Measurements from ENCODE around the gene NHS. TPM values are rescaled to one million over a fixed set of nuclear protein-coding genes. Genes with fewer than 3 reads are reported as not detected.

NHS gene
- total RNA-seq, 1 experiment from 2014 or later = 5.7 TPM

- DNase-seq (ENCODE audit: low read depth, low spot score) (no peak), ATAC-seq (no peak)
- no peaks in the 10 kb centered on the region for H3K4me1 ChIP-seq (ENCODE audit: control insufficient read depth in 1 of 2, insufficient read depth in 2 of 2, low read length in 2 of 2)
- no peak overlapping the region for H2AFZ ChIP-seq (ENCODE audit: low read depth, low read length, poor library complexity, severe bottlenecking)
- no TSS peak for BruUV-seq (replicated peaks)
- H3K27me3 ChIP-seq (ENCODE audit: insufficient read depth, low read length) = no peaks in the 10 kb centered on the region
- no peaks in the 10 kb centered on the region for H4K20me1 ChIP-seq (ENCODE audit: insufficient read depth)
- no peaks in the 10 kb centered on the region for H3K79me2 ChIP-seq (ENCODE audit: insufficient read depth, low read length)
- ChIA-PET POLR2A (no interaction called here), RAD21 (ENCODE audit: low non-redundant PET in 1 of 2, low total read pairs in 2 of 2, uncharacterized antibody in 2 of 2, unreplicated experiment in 2 of 2) (no interaction called here), CTCF (no interaction called here)
- H3K27ac ChIP-seq (ENCODE audit: low read depth, low read length) = no peak overlapping the region
- no peak overlapping the region for H3K4me3 ChIP-seq (replicated peaks in 1 of 2; ENCODE audit: low read depth in 1 of 2, low read length in 2 of 2)
- no peak overlapping the region for H3K4me2 ChIP-seq (ENCODE audit: low read length)
- TF ChIP-seq EGR1 (IDR thresholded peaks at IDR 0.05; ENCODE audit: low read depth) = no peak
- no peak for TF ChIP-seq EZH2phosphoT487 (IDR thresholded peaks at IDR 0.05; ENCODE audit: borderline replicate concordance)
- TF ChIP-seq CTCF (IDR thresholded peaks at IDR 0.05 in 2 of 3, conservative IDR thresholded peaks at IDR 0.05 in 1 of 3; ENCODE audit: borderline replicate concordance in 1 of 3, insufficient read depth in 1 of 3, low read depth in 2 of 3, low read length in 2 of 3) = no peak
- TF ChIP-seq TCF7L2 (IDR thresholded peaks at IDR 0.05; ENCODE audit: borderline replicate concordance, extremely low read depth, insufficient read depth, insufficient read length) = no peak
- TF ChIP-seq, protein P1, sequence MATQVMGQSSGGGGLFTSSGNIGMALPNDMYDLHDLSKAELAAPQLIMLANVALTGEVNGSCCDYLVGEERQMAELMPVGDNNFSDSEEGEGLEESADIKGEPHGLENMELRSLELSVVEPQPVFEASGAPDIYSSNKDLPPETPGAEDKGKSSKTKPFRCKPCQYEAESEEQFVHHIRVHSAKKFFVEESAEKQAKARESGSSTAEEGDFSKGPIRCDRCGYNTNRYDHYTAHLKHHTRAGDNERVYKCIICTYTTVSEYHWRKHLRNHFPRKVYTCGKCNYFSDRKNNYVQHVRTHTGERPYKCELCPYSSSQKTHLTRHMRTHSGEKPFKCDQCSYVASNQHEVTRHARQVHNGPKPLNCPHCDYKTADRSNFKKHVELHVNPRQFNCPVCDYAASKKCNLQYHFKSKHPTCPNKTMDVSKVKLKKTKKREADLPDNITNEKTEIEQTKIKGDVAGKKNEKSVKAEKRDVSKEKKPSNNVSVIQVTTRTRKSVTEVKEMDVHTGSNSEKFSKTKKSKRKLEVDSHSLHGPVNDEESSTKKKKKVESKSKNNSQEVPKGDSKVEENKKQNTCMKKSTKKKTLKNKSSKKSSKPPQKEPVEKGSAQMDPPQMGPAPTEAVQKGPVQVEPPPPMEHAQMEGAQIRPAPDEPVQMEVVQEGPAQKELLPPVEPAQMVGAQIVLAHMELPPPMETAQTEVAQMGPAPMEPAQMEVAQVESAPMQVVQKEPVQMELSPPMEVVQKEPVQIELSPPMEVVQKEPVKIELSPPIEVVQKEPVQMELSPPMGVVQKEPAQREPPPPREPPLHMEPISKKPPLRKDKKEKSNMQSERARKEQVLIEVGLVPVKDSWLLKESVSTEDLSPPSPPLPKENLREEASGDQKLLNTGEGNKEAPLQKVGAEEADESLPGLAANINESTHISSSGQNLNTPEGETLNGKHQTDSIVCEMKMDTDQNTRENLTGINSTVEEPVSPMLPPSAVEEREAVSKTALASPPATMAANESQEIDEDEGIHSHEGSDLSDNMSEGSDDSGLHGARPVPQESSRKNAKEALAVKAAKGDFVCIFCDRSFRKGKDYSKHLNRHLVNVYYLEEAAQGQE (IDR thresholded peaks at IDR 0.05; ENCODE audit: low read depth) = no peak
- no peak for TF ChIP-seq YY1 (IDR thresholded peaks at IDR 0.05; ENCODE audit: extremely low read depth, insufficient replicate concordance, low read depth, low read length)
- no peak for TF ChIP-seq POLR2A (IDR thresholded peaks at IDR 0.05; ENCODE audit: borderline replicate concordance, extremely low read depth, insufficient read depth, insufficient read length)
- TF ChIP-seq CBX3 (IDR thresholded peaks at IDR 0.05; ENCODE audit: low read depth) = no peak
- TF ChIP-seq MAX (IDR thresholded peaks at IDR 0.05) = no peak
- TF ChIP-seq, protein P2, sequence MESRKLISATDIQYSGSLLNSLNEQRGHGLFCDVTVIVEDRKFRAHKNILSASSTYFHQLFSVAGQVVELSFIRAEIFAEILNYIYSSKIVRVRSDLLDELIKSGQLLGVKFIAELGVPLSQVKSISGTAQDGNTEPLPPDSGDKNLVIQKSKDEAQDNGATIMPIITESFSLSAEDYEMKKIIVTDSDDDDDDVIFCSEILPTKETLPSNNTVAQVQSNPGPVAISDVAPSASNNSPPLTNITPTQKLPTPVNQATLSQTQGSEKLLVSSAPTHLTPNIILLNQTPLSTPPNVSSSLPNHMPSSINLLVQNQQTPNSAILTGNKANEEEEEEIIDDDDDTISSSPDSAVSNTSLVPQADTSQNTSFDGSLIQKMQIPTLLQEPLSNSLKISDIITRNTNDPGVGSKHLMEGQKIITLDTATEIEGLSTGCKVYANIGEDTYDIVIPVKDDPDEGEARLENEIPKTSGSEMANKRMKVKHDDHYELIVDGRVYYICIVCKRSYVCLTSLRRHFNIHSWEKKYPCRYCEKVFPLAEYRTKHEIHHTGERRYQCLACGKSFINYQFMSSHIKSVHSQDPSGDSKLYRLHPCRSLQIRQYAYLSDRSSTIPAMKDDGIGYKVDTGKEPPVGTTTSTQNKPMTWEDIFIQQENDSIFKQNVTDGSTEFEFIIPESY (IDR thresholded peaks at IDR 0.05; ENCODE audit: extremely low read depth, insufficient replicate concordance, low read length) = no peak
- TF ChIP-seq JUND (IDR thresholded peaks at IDR 0.05) = no peak
- no peak for TF ChIP-seq ZFX (IDR thresholded peaks at IDR 0.05)
- TF ChIP-seq, protein P3, sequence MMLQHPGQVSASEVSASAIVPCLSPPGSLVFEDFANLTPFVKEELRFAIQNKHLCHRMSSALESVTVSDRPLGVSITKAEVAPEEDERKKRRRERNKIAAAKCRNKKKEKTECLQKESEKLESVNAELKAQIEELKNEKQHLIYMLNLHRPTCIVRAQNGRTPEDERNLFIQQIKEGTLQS (IDR thresholded peaks at IDR 0.05) = no peak
- TF ChIP-seq POLR2AphosphoS5 (IDR thresholded peaks at IDR 0.05; ENCODE audit: low read depth, low read length) = no peak
- TF ChIP-seq SP1 (IDR thresholded peaks at IDR 0.05; ENCODE audit: low read depth) = no peak
- no peak for TF ChIP-seq ZNF274 (IDR thresholded peaks at IDR 0.05; ENCODE audit: low read depth, low read length)
- no peak for TF ChIP-seq RAD21 (IDR thresholded peaks at IDR 0.05; ENCODE audit: low read depth)
- no peak for TF ChIP-seq EZH2 (IDR thresholded peaks at IDR 0.05)
- no peaks in the 10 kb centered on the region for H3K9me2 ChIP-seq (ENCODE audit: insufficient read depth)
- H3K9ac ChIP-seq (ENCODE audit: low read length) = no peak overlapping the region
- intact Hi-C loops (cut with micrococcal nuclease) = loop anchor here (10.0 kb wide), 1 partner anchor 1586 kb away; no protein-coding TSS in a partner anchor
- H3K36me3 ChIP-seq (ENCODE audit: control insufficient read depth in 1 of 2, insufficient read depth in 2 of 2, low read length in 2 of 2) = no peaks in the 10 kb centered on the region; a peak in 1 of 4 replicates
- H3K9me3 ChIP-seq (ENCODE audit: control insufficient read depth in 1 of 2, insufficient read depth in 1 of 2, low read depth in 1 of 2, low read length in 2 of 2) = no peaks in the 10 kb centered on the region
Observed at GRCh38 chrX:17748684-17749083, 373.7 kb downstream of the NHS start.
